ENCODE results near the gene GNB4. TPM values are rescaled to one million over a fixed set of nuclear protein-coding genes. Genes with fewer than 3 reads are reported as not detected.

Gene GNB4
- total and polyA plus RNA-seq, 2 donors (not counting 3 experiments of a cell fraction or from before 2014, with no cell fraction given) = 30.3 to 62.6 TPM

DNA sequence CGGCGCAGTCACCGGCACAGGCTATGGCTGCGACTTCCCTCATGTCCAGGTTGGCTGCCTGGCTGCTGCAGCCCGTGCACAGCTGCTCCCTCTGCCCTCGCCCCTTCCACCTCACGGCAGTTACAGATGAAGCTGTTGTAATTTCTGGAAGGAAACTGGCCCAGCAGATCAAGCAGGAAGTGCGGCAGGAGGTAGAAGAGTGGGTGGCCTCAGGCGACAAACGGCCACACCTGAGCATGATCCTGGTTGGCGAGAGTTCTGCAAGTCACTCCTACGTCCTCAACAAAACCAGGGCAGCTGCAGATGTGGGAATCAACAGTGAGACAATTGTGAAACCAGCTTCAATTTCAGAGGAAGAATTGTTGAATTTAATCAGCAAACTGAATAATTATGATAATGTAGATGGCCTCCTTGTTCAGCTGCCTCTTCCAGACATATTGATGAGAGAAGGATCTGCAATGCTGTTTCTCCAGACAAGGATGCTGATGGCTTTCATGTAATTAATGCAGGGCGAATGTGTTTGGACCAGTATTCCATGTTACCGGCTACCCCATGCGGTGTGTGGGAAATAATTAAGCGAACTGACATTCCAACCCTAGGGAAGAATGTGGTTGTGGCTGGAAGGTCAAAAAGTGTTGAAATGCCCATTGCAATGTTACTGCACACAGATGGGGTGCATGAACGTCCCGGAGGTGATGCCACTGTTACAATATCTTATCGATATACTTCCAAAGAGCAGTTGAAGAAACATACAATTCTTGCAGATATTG is 13.2 kb upstream of the GNB4 start:
- ChIA-PET CTCF (interaction anchor here (1.0 kb wide), 1 partner anchor 32 kb away, joined by 3 read pairs; no protein-coding TSS in a partner anchor), POLR2A (interaction anchor here (0.6 kb wide), 1 partner anchor 165 kb away, joined by 4 read pairs; no protein-coding TSS in a partner anchor)
- no peak for TF ChIP-seq POLR2A (IDR thresholded peaks at IDR 0.05; ENCODE audit: low read depth, low read length)
- TF ChIP-seq, protein P1, sequence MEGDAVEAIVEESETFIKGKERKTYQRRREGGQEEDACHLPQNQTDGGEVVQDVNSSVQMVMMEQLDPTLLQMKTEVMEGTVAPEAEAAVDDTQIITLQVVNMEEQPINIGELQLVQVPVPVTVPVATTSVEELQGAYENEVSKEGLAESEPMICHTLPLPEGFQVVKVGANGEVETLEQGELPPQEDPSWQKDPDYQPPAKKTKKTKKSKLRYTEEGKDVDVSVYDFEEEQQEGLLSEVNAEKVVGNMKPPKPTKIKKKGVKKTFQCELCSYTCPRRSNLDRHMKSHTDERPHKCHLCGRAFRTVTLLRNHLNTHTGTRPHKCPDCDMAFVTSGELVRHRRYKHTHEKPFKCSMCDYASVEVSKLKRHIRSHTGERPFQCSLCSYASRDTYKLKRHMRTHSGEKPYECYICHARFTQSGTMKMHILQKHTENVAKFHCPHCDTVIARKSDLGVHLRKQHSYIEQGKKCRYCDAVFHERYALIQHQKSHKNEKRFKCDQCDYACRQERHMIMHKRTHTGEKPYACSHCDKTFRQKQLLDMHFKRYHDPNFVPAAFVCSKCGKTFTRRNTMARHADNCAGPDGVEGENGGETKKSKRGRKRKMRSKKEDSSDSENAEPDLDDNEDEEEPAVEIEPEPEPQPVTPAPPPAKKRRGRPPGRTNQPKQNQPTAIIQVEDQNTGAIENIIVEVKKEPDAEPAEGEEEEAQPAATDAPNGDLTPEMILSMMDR (IDR thresholded peaks at IDR 0.05; ENCODE audit: extremely low read depth in 1 of 2, insufficient read depth in 1 of 2, low read depth in 1 of 2, low read length in 2 of 2) = no peak
- TF ChIP-seq JUN (IDR thresholded peaks at IDR 0.05; ENCODE audit: borderline replicate concordance, insufficient read depth, insufficient read length, low read depth) = no peak
- no peak for TF ChIP-seq EZH2 (IDR thresholded peaks at IDR 0.05; ENCODE audit: borderline replicate concordance, low read depth, low read length, severe bottlenecking)
- TF ChIP-seq MYC (IDR thresholded peaks at IDR 0.05; ENCODE audit: low read depth, low read length) = no peak
- TF ChIP-seq, protein P2, sequence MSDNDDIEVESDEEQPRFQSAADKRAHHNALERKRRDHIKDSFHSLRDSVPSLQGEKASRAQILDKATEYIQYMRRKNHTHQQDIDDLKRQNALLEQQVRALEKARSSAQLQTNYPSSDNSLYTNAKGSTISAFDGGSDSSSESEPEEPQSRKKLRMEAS (IDR thresholded peaks at IDR 0.05; ENCODE audit: insufficient read depth, insufficient read length) = no peak
- Histone ChIP-seq H3K9me3 (replicated peaks; ENCODE audit: control insufficient read depth, insufficient read depth, low read length) (no peaks in the 10 kb centered on the region), H3K4me3 (replicated peaks in 1 of 3; ENCODE audit: insufficient read depth in 1 of 3, low read depth in 1 of 3, low read length in 3 of 3) (no peak overlapping the region), H3K9ac (replicated peaks; ENCODE audit: extremely low read depth, insufficient read depth, low read length) (no peak overlapping the region), H3K9me1 (replicated peaks; ENCODE audit: control insufficient read depth, extremely low read depth, insufficient read depth, low read length) (no peaks in the 10 kb centered on the region), H2AFZ (ENCODE audit: low read depth, low read length) (no peak overlapping the region), H3K4me1 (ENCODE audit: control insufficient read depth, extremely low read depth, insufficient read depth, low read length) (no peaks in the 10 kb centered on the region), H4K20me1 (replicated peaks; ENCODE audit: control insufficient read depth, extremely low read depth, insufficient read depth, low read length) (no peaks in the 10 kb centered on the region), H3K79me2 (ENCODE audit: control insufficient read depth, insufficient read depth, low read length) (no peaks in the 10 kb centered on the region), H3K36me3 (ENCODE audit: control insufficient read depth in 2 of 2, extremely low read depth in 1 of 2, insufficient read depth in 2 of 2, low read length in 2 of 2) (no peaks in the 10 kb centered on the region), H3K27me3 (ENCODE audit: control insufficient read depth in 2 of 2, insufficient read depth in 2 of 2, low read length in 2 of 2) (no peaks in the 10 kb centered on the region), H3K27ac (ENCODE audit: insufficient read depth, low read depth, low read length) (no peak overlapping the region), H3K4me2 (ENCODE audit: insufficient read depth, low read length) (no peak overlapping the region)
- intact Hi-C loops (cut with micrococcal nuclease) = no loop called here
- DNase-seq (ENCODE audit: low read depth, low spot score) (no peak), FAIRE-seq (no peak)
- no TSS peak for BruUV-seq (replicated peaks)
- dilution Hi-C loops (cut with MboI; ENCODE audit: extremely low pct_ligation_motif_present, low sequenced_read_pairs) = no loop called here

Data from endothelial cell of umbilical vein (primary cell).